Neuronal stem cell (in vitro differentiated cells): ENCODE data around the gene MEGF6.

ENCODE experiments used
- DNase-seq: peaks from one replicate; pipeline ENCODE4 v3.0.0-alpha.2; 2013; ENCODE audit warnings: low spot score
- H2AFZ ChIP-seq: one replicate; pipeline ENCODE4 v1.6.1; 2013; ENCODE audit warnings: mild to moderate bottlenecking, low read length, inconsistent platforms
- H2AK5ac ChIP-seq: 2 replicates; pipeline ENCODE4 v1.6.1; 2013; ENCODE audit warnings: low read depth, mild to moderate bottlenecking, inconsistent platforms, low read length, moderate library complexity, mixed read lengths
- H2BK120ac ChIP-seq: 2 replicates; pipeline ENCODE4 v1.6.1; 2013; ENCODE audit warnings: low read depth, mild to moderate bottlenecking, inconsistent platforms, low read length, moderate library complexity, mixed read lengths
- H2BK12ac ChIP-seq: one replicate; pipeline ENCODE4 v1.6.1; 2013; ENCODE audit warnings: low read length, inconsistent platforms
- H2BK15ac ChIP-seq: 2 replicates; pipeline ENCODE4 v1.6.1; 2013; ENCODE audit warnings: mild to moderate bottlenecking, low read length, inconsistent platforms, mixed read lengths
- H2BK5ac ChIP-seq: one replicate; pipeline ENCODE4 v1.6.1; 2013; ENCODE audit warnings: inconsistent platforms, mild to moderate bottlenecking, low read length, moderate library complexity
- H3K14ac ChIP-seq: one replicate; pipeline ENCODE4 v1.6.1; 2013; ENCODE audit warnings: low read length, inconsistent platforms
- H3K18ac ChIP-seq: 2 replicates; pipeline ENCODE4 v1.6.1; 2013; ENCODE audit warnings: low read length, inconsistent platforms
- H3K23ac ChIP-seq: 2 replicates; pipeline ENCODE4 v1.6.1; 2013; ENCODE audit warnings: low read depth, mild to moderate bottlenecking, mixed read lengths, low read length, inconsistent platforms; ENCODE audit not compliant: poor library complexity
- H3K27ac ChIP-seq: replicated peaks from 3 replicates; pipeline ENCODE4 v1.5.1; 2013; ENCODE audit warnings: low read length, inconsistent platforms
- H3K27me3 ChIP-seq, 3 experiments: 2 replicates each; pipeline ENCODE4 v1.6.1; 2013; ENCODE audit warnings: low read length in 3 of 3, mild to moderate bottlenecking in 2 of 3, inconsistent platforms in 1 of 3, low read depth in 1 of 3, mixed read lengths in 1 of 3, moderate library complexity in 1 of 3; ENCODE audit not compliant: control insufficient read depth in 3 of 3, insufficient read depth in 3 of 3
- H3K36me3 ChIP-seq, 2 donors: replicated peaks in 1 of 2; 2 replicates each; pipeline ENCODE4 v1.6.1; 2013; ENCODE audit warnings: low read length in 2 of 2; ENCODE audit not compliant: control insufficient read depth in 2 of 2, insufficient read depth in 2 of 2
- H3K4ac ChIP-seq: 2 replicates; pipeline ENCODE4 v1.6.1; 2013; ENCODE audit warnings: inconsistent platforms, mild to moderate bottlenecking, low read length, moderate library complexity
- H3K4me1 ChIP-seq, 2 donors: 1 replicate in 1 of 2; 2 replicates in 1 of 2; pipeline ENCODE4 v1.6.1; 2013; ENCODE audit warnings: low read length in 2 of 2, low read depth in 1 of 2; ENCODE audit not compliant: control insufficient read depth in 2 of 2, insufficient read depth in 1 of 2
- H3K4me2 ChIP-seq: one replicate; pipeline ENCODE4 v1.6.1; 2013; ENCODE audit warnings: mild to moderate bottlenecking, low read length, inconsistent platforms; ENCODE audit not compliant: insufficient read depth, poor library complexity, severe bottlenecking
- H3K4me3 ChIP-seq, 2 donors: 2 replicates each; pipeline ENCODE4 v1.5.1; 2013; ENCODE audit warnings: low read length in 2 of 2, mild to moderate bottlenecking in 2 of 2, inconsistent platforms in 1 of 2, moderate library complexity in 1 of 2
- H3K79me1 ChIP-seq: one replicate; pipeline ENCODE4 v1.6.1; 2013; ENCODE audit warnings: low read depth, mild to moderate bottlenecking, inconsistent platforms, low read length, moderate library complexity
- H3K9ac ChIP-seq: one replicate; pipeline ENCODE4 v1.6.1; 2013; ENCODE audit warnings: mild to moderate bottlenecking, low read depth, low read length, inconsistent platforms; ENCODE audit not compliant: poor library complexity
- H3K9me3 ChIP-seq, 2 donors: replicated peaks in 1 of 2; 2 replicates each; pipeline versions ENCODE3 to v1.6.1; 2013; ENCODE audit warnings: low read length in 2 of 2, mild to moderate bottlenecking in 2 of 2, inconsistent platforms in 1 of 2, low read depth in 1 of 2, mixed read lengths in 1 of 2, moderate library complexity in 1 of 2; ENCODE audit not compliant: control insufficient read depth in 2 of 2, insufficient read depth in 1 of 2
- H4K8ac ChIP-seq: one replicate; pipeline ENCODE4 v1.6.1; 2013; ENCODE audit warnings: low read depth, mild to moderate bottlenecking, inconsistent platforms, low read length, moderate library complexity
- H4K91ac ChIP-seq: one replicate; pipeline ENCODE4 v1.6.1; 2013; ENCODE audit warnings: low read length, low read depth, mild to moderate bottlenecking, inconsistent platforms; ENCODE audit not compliant: poor library complexity
- WGBS, 2 donors: extraction: QIAGEN DNeasy Blood & Tissue Kit; methylation state at CpG; one replicate each; pipeline ENCODE4 v1.1.7; 2013; ENCODE audit warnings: missing lambda C conversion rate in 2 of 2, mixed read lengths in 1 of 2; ENCODE audit not compliant: insufficient read length in 2 of 2, insufficient replicate concordance in 1 of 2; ENCODE audit errors: extremely low coverage in 2 of 2; 5-methylcytosine and 5-hydroxymethylcytosine counted together

Gene MEGF6

DNA sequence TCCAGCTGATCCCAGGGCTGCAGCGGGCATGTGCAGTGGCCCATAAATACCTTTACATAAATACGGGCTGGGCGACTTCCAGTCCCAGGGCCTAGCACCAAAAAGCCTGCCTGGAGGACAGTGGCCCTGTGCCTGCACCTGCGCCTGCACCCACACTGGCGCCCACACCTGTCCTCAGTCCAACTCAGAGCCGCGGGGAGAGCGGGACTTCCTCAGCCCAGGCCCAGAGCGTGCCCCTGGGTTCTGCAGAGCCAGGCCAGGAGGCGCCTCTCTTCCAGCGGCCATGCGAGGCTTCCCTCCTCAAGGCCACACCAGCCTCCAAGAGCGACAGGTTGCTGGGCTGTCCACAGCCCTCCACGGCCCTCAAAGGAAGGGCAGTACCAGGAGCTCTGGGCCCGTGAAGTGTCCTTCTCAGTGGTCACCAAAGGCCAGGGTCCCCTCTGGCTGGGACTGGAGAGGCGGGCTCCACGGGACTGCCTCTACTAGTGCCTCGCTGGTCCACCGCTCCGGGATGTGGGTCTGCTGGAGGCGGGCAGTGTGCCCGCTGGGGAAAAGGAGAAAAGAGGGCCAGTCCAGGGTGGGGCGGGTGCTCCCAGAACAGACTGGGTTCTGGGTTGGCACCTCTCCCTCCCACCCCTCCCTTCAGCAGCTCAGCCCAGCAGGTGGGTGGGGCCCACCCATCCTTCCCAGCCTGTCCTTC lies 121.1 kb downstream of the MEGF6 start:
- no peak overlapping the region for H4K91ac ChIP-seq
- WGBS, 2 donors: no CpG with 5 or more reads among the region's 23 CpGs
- H3K4me2 ChIP-seq: no peak overlapping the region
- no peak overlapping the region for H3K9ac ChIP-seq
- no peak overlapping the region for H3K4ac ChIP-seq
- no peak overlapping the region for H3K23ac ChIP-seq
- no peak overlapping the region for H2AFZ ChIP-seq
- peaks cover 4% of the 10 kb centered on the region in 2 donors for H3K4me1 ChIP-seq
- H4K8ac ChIP-seq: no peak overlapping the region
- H3K79me1 ChIP-seq: peaks cover 8% of the 10 kb centered on the region
- no peak overlapping the region for H2BK120ac ChIP-seq
- peaks cover 4 to 6% of the 10 kb centered on the region in 2 donors for H3K36me3 ChIP-seq
- no peak overlapping the region for H2BK12ac ChIP-seq
- no peak overlapping the region for H2BK5ac ChIP-seq
- peak overlapping the region; percentile 74 for H2AK5ac ChIP-seq
- no peak overlapping the region for H2BK15ac ChIP-seq
- no peaks in the 10 kb centered on the region for H3K27me3 ChIP-seq
- no peak overlapping the region for H3K18ac ChIP-seq
- H3K27ac ChIP-seq: no peak overlapping the region
- DNase-seq: no peak
- no peak overlapping the region for H3K14ac ChIP-seq
- no peak overlapping the region for H3K4me3 ChIP-seq
- H3K9me3 ChIP-seq: peaks cover 8 to 15% of the 10 kb centered on the region in 2 donors

DNA sequence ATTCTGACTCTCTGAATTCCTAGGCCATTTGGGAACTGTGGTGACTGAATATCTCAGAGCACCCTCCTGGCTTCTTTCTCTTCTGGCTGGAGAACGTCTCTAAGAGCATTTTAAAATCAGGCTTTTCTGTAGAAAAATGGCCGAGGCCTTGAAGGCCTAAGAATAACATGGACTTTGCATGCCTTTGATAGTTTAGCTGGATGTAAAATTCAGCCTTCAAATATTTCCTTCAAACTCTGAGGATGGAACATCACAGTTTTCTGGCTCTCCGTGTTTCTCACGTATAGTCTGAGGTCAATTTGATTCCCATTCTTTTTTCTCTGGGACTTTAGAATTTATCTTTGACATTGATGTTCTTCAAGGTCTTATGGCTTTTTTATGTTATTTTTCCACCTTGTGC lies 122.9 kb downstream of the MEGF6 start:
- H4K8ac ChIP-seq: no peak overlapping the region
- no peak overlapping the region for H2AK5ac ChIP-seq
- no peak for DNase-seq
- no peak overlapping the region for H3K4ac ChIP-seq
- H2BK5ac ChIP-seq: no peak overlapping the region
- no peak overlapping the region for H3K4me3 ChIP-seq
- H3K36me3 ChIP-seq: peaks cover 4 to 6% of the 10 kb centered on the region in 2 donors
- no peaks in the 10 kb centered on the region for H3K27me3 ChIP-seq
- no peak overlapping the region for H3K14ac ChIP-seq
- H3K4me1 ChIP-seq: peaks cover 4 to 6% of the 10 kb centered on the region in 2 donors
- WGBS, 2 donors: no CpG with 5 or more reads among the region's 4 CpGs
- H3K79me1 ChIP-seq: peaks cover 6% of the 10 kb centered on the region
- H3K27ac ChIP-seq: no peak overlapping the region
- peaks cover 8 to 22% of the 10 kb centered on the region in 2 donors for H3K9me3 ChIP-seq
- H3K9ac ChIP-seq: no peak overlapping the region
- no peak overlapping the region for H2BK15ac ChIP-seq
- H2AFZ ChIP-seq: no peak overlapping the region
- no peak overlapping the region for H2BK12ac ChIP-seq
- H3K23ac ChIP-seq: no peak overlapping the region
- H2BK120ac ChIP-seq: no peak overlapping the region
- no peak overlapping the region for H4K91ac ChIP-seq
- H3K4me2 ChIP-seq: no peak overlapping the region
- no peak overlapping the region for H3K18ac ChIP-seq

DNA sequence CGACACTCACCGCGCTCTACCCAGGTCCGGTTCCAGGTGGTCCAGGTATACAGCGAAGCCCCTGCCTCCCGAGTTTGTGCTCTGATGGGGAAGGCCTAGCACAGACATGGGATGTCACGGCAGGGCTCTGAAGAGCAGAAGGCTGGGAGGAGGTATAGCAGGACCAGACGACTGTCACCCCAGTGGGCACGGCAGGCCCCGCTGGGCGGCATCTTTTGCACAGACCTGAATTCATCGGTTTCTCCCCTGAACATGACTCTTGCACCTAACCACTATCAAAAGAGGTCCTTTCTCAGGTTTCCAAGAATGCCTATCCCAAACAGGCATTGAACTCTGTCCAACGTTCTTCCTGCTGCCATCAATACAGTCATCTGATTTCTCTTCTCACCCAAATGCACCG lies 126.3 kb downstream of the MEGF6 start:
- Histone ChIP-seq H3K4me1 (peaks cover 0 to 2% of the 10 kb centered on the region in 2 donors), H2AK5ac (no peak overlapping the region), H3K18ac (no peak overlapping the region), H2BK12ac (no peak overlapping the region), H3K9ac (no peak overlapping the region), H4K91ac (no peak overlapping the region), H2BK15ac (no peak overlapping the region), H4K8ac (no peak overlapping the region), H3K14ac (no peak overlapping the region), H2BK120ac (no peak overlapping the region), H3K9me3 (peaks cover 8 to 22% of the 10 kb centered on the region in 2 donors), H2AFZ (no peak overlapping the region), H3K4me2 (no peak overlapping the region), H3K4ac (no peak overlapping the region), H3K27me3 (no peaks in the 10 kb centered on the region), H3K23ac (no peak overlapping the region), H3K36me3 (peaks cover 3 to 4% of the 10 kb centered on the region in 2 donors), H3K79me1 (no peaks in the 10 kb centered on the region), H3K4me3 (no peak overlapping the region), H2BK5ac (no peak overlapping the region), H3K27ac (no peak overlapping the region)
- DNase-seq: no peak
- WGBS, 2 donors: no CpG with 5 or more reads among the region's 14 CpGs

DNA sequence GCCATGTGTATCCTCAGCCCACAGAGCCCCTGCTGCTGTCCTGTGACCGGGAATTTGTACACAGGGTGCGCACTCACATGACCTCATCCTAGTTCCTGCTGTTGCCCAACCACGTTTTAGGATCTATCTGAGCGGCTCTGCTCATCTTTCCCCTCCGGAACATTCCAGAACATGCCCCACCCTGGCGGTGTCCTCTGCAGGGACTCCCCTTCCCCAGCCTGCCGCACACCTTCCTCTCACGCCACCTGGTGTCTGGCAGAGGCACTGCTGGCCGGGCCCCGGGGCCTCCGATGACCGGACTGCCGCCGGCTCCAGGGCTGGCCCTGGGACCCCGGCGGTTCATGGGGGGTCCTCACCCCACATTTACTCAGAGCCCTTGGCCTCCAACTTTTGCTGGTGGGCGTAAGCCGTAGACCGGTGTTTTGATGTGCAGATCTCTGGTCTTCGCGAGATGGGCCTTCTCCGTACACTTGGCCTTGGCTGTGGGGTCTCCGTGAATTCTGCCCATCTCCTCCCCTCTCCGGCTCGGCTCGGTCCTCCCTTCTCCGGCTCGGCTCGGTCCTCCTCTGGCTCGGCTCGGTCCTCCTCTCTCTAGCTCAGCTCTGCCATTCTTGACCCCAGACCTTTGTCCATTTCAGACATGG lies 127.4 kb downstream of the MEGF6 start:
- Histone ChIP-seq H3K4me3 (no peak overlapping the region), H3K18ac (peak overlapping the region; percentile 38), H4K91ac (no peak overlapping the region), H3K9ac (peak overlapping the region; percentile 12), H4K8ac (peak overlapping the region; percentile 65), H3K9me3 (peaks cover 8 to 20% of the 10 kb centered on the region in 2 donors), H2AK5ac (no peak overlapping the region), H3K23ac (peak overlapping the region; percentile 80), H3K79me1 (peaks cover 1% of the 10 kb centered on the region), H2BK15ac (no peak overlapping the region), H3K4me1 (peaks cover 0 to 2% of the 10 kb centered on the region in 2 donors), H2AFZ (no peak overlapping the region), H3K4me2 (no peak overlapping the region), H3K14ac (peak overlapping the region; percentile 21), H3K4ac (no peak overlapping the region), H3K27me3 (no peaks in the 10 kb centered on the region), H2BK5ac (no peak overlapping the region), H2BK120ac (no peak overlapping the region), H3K36me3 (peaks cover under 1 to 3% of the 10 kb centered on the region in 2 donors), H2BK12ac (no peak overlapping the region), H3K27ac (no peak overlapping the region)
- DNase-seq: no peak
- WGBS, 2 donors: no CpG with 5 or more reads among the region's 31 CpGs
